K562 (cell line): Measurements from ENCODE around the gene TTC23L. TPM values are rescaled to one million over a fixed set of nuclear protein-coding genes. Genes with fewer than 3 reads are reported as not detected.

ENCODE experiments used
- BRF1 ChIP-seq: IDR thresholded peaks from 3 replicates; pipeline ENCODE4 v1.6.1; 2011; ENCODE audit warnings: borderline replicate concordance, mild to moderate bottlenecking; ENCODE audit not compliant: insufficient read length; ENCODE audit errors: extremely low read depth
- CBFA2T2 ChIP-seq: fragments of 450-650 bp; conservative IDR thresholded peaks from 2 replicates; pipeline ENCODE4 v1.6.1; 2017; ENCODE audit warnings: mild to moderate bottlenecking
- CEBPG ChIP-seq, 3 experiments: fragments of 200-800 bp in 1 of 3; sonication (Bioruptor generic) in 1 of 3; sonication (generic) in 1 of 3; formaldehyde crosslinking in 1 of 3; IDR thresholded peaks in 2 of 3; conservative IDR thresholded peaks in 1 of 3; 2 replicates each; pipeline versions ENCODE4 v1.6.1 to v1.8.0; 2016 to 2022; ENCODE audit warnings: missing compliant biosample characterization in 2 of 3, missing genetic modification characterization in 2 of 3, mild to moderate bottlenecking in 1 of 3, missing genetic modification reagents in 1 of 3
- CREBBP ChIP-seq: IDR thresholded peaks from one replicate; pipeline ENCODE4 v1.6.1; 2012; ENCODE audit warnings: low read depth, mild to moderate bottlenecking, control low read depth, inconsistent platforms, low read length
- FOSL1 ChIP-seq: fragments of 200-800 bp; sonication (Bioruptor generic); conservative IDR thresholded peaks from 2 replicates; pipeline ENCODE4 v1.6.1; 2016; ENCODE audit warnings: missing genetic modification characterization, missing compliant biosample characterization
- FOXA3 ChIP-seq, 2 experiments: fragments of 450-650 bp in 1 of 2; sonication (generic) in 1 of 2; formaldehyde crosslinking; IDR thresholded peaks in 1 of 2; conservative IDR thresholded peaks in 1 of 2; 2 replicates each; pipeline versions ENCODE4 v1.4.0 to v1.8.0; 2020 to 2022; ENCODE audit warnings: mild to moderate bottlenecking in 2 of 2, missing genetic modification reagents in 1 of 2
- HNRNPLL ChIP-seq: fragments of 200-400 bp; formaldehyde crosslinking; IDR thresholded peaks from 2 replicates; pipeline ENCODE4 v1.6.1; 2017; ENCODE audit warnings: low read length, low read depth, mild to moderate bottlenecking; ENCODE audit not compliant: poor library complexity, severe bottlenecking
- JUN ChIP-seq, 2 experiments: sonication (generic) in 1 of 2; formaldehyde crosslinking in 1 of 2; IDR thresholded peaks; 2 replicates each; pipeline versions ENCODE4 v1.6.1 to v1.8.0; 2012 to 2022; ENCODE audit warnings: borderline replicate concordance in 2 of 2, mild to moderate bottlenecking in 2 of 2, improper control_type of control experiment in 1 of 2, low read depth in 1 of 2, low read length in 1 of 2, missing genetic modification reagents in 1 of 2
- KLF16 ChIP-seq: IDR thresholded peaks from 2 replicates; pipeline ENCODE4 v1.6.1; 2016; ENCODE audit warnings: antibody characterized with exemption
- SIN3A ChIP-seq, 2 experiments: fragments of 150-350 bp in 1 of 2; IDR thresholded peaks; 2 replicates each; pipeline ENCODE4 v1.6.1; 2011 to 2016; ENCODE audit warnings: borderline replicate concordance in 2 of 2, low read depth in 2 of 2, low read length in 2 of 2, mild to moderate bottlenecking in 2 of 2, moderate library complexity in 2 of 2; ENCODE audit not compliant: control insufficient read depth in 1 of 2
- SP1 ChIP-seq: sonication (generic); formaldehyde crosslinking; IDR thresholded peaks from 2 replicates; pipeline ENCODE4 v1.8.1; 2022; ENCODE audit warnings: mild to moderate bottlenecking, missing genetic modification reagents
- ZNF408 ChIP-seq: fragments of 250-450 bp; sonication (Bioruptor Pico); IDR thresholded peaks from 2 replicates; pipeline ENCODE4 v1.4.0; 2020; ENCODE audit warnings: low read depth, mild to moderate bottlenecking, moderate library complexity
- ZNF41 ChIP-seq: fragments of 250-450 bp; sonication (Bioruptor Pico); conservative IDR thresholded peaks from 2 replicates; pipeline ENCODE4 v1.4.0; 2020; ENCODE audit warnings: mild to moderate bottlenecking
- ZNF561 ChIP-seq: fragments of 450-650 bp; formaldehyde crosslinking; conservative IDR thresholded peaks from 2 replicates; pipeline ENCODE4 v1.4.0; 2020; ENCODE audit warnings: mild to moderate bottlenecking, moderate library complexity
- polyA plus RNA-seq, 8 experiments: library from polyadenylated mRNA; depleted of rRNA in 4 of 8; stranded (reverse) in 5 of 8; unstranded in 3 of 8; fragments of >200 nt; fragmentation: Nextera tagmentation in 2 of 8; fragmentation: Illumina TruSeq in 1 of 8; extraction: Ambion mirVana in 2 of 8; extraction: Trizol in 1 of 8; gene quantifications; 2 replicates each; pipeline versions ENCODE4 v1.2.1 to v1.2.3, GENCODE V29; 2011 to 2014; ENCODE audit warnings: inconsistent platforms in 1 of 8, missing spikeins in 1 of 8
- total RNA-seq, 7 experiments: library from RNA; depleted of rRNA in 6 of 7; stranded (reverse); fragments of >200 nt in 6 of 7; fragmentation: Illumina TruSeq in 2 of 7; extraction: Trizol in 2 of 7; gene quantifications; 2 replicates each; pipeline versions ENCODE4 v1.2.1 to v1.2.3, GENCODE V29; 2011 to 2021; ENCODE audit warnings: low replicate concordance in 1 of 7
- TF ChIP-seq, protein P1 (sequence below), 2 experiments: IDR thresholded peaks in 1 of 2; conservative IDR thresholded peaks in 1 of 2; 2 replicates each; pipeline ENCODE4 v1.6.1; 2016; ENCODE audit warnings: low read depth in 2 of 2, mild to moderate bottlenecking in 1 of 2, missing compliant biosample characterization in 1 of 2, missing genetic modification characterization in 1 of 2, moderate library complexity in 1 of 2
- TF ChIP-seq, protein P2 (sequence below): sonication (generic); formaldehyde crosslinking; IDR thresholded peaks from 2 replicates; pipeline ENCODE4 v1.4.0; 2020; ENCODE audit warnings: mild to moderate bottlenecking, missing genetic modification reagents
- TF ChIP-seq, protein P3 (sequence below), 2 experiments: fragments of 450-650 bp in 1 of 2; sonication (generic) in 1 of 2; formaldehyde crosslinking; conservative IDR thresholded peaks; 2 replicates each; pipeline versions ENCODE4 v1.4.0 to v1.8.1; 2020 to 2022; ENCODE audit warnings: mild to moderate bottlenecking in 1 of 2, missing genetic modification reagents in 1 of 2
- TF ChIP-seq, protein P4 (sequence below): IDR thresholded peaks from 2 replicates; pipeline ENCODE4 v1.6.1; 2014; ENCODE audit warnings: antibody characterized with exemption

TTC23L gene
- total and polyA plus RNA-seq, 9 of the 15 experiments (the other 6 are each of a cell fraction or from before 2014, with no cell fraction given), result 0.03 to 0.32 (median 0.14) TPM; not detected in 2

DNA sequence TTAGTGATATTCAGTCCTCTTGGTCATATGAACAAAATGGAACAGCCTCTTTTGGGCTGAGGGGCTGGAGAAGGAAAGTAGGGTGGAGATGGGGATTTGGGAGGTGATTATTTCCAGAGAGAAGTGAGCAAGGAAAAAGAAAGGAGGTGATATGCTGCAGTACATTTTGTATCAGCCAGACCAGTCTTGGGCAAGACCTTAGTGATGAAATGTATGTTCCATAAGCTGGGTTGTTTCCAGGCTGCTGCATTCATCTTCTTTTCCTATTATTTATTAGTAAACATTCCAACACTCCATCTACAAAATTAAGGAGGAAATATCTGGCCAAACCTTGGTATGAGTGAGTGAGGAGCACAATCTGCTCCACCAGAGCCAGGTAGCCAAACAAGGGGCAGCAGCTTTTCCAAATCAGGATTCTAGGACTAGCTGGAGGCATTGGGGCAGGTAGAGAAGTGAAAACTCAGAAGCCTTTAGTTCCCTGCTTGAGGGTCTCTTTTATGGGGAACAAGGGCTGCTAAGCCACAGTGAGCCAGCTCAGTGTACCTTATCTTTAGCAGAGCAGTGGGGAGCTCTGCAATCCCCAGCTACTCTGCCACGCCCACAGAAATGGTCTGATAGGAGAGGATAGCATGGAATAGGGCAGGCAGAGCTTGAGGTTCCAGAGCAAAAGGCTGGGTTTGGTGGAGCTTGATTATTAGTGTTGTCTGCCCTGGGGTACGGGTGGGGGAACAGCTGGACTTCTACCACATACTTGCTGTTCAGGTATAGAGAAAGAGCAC lies 56.9 kb downstream of the TTC23L start (continued):
- TF ChIP-seq FOXA3 (CRISPR knock-in tag; conservative IDR thresholded peaks at IDR 0.05 in 1 of 2, IDR thresholded peaks at IDR 0.05 in 1 of 2) (no peak), JUN (IDR thresholded peaks at IDR 0.05; ENCODE audit: borderline replicate concordance, low read depth, low read length) (no peak), JUN (CRISPR knock-in tag; IDR thresholded peaks at IDR 0.05; ENCODE audit: borderline replicate concordance) (no peak), CREBBP (no peak), SP1 (CRISPR knock-in tag) (peak; percentile 67; the same call in 1 of the 2 replicates), FOSL1 (tag) (no peak), ZNF561 (CRISPR knock-in tag) (no peak), ZNF41 (CRISPR knock-in tag) (no peak), HNRNPLL (no peak), BRF1 (no peak), CBFA2T2 (peak; percentile 65), CEBPG (CRISPR knock-in tag; IDR thresholded peaks at IDR 0.05) (no peak), CEBPG (tag; conservative IDR thresholded peaks at IDR 0.05 in 1 of 2, IDR thresholded peaks at IDR 0.05 in 1 of 2) (peak in 1 of 2 experiments; percentile 45; a peak in 1 of 4 replicates), ZNF408 (CRISPR knock-in tag) (no peak), KLF16 (no peak), SIN3A (IDR thresholded peaks at IDR 0.05; ENCODE audit: borderline replicate concordance in 2 of 2, control insufficient read depth in 1 of 2, low read depth in 2 of 2, low read length in 2 of 2) (no peak)
- TF ChIP-seq, protein P1, sequence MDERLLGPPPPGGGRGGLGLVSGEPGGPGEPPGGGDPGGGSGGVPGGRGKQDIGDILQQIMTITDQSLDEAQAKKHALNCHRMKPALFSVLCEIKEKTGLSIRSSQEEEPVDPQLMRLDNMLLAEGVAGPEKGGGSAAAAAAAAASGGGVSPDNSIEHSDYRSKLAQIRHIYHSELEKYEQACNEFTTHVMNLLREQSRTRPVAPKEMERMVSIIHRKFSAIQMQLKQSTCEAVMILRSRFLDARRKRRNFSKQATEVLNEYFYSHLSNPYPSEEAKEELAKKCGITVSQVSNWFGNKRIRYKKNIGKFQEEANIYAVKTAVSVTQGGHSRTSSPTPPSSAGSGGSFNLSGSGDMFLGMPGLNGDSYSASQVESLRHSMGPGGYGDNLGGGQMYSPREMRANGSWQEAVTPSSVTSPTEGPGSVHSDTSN (CRISPR knock-in tag; IDR thresholded peaks at IDR 0.05; ENCODE audit: low read depth), result no peak
- TF ChIP-seq, protein P1 (tag; conservative IDR thresholded peaks at IDR 0.05; ENCODE audit: low read depth), result no peak
- TF ChIP-seq, protein P2, sequence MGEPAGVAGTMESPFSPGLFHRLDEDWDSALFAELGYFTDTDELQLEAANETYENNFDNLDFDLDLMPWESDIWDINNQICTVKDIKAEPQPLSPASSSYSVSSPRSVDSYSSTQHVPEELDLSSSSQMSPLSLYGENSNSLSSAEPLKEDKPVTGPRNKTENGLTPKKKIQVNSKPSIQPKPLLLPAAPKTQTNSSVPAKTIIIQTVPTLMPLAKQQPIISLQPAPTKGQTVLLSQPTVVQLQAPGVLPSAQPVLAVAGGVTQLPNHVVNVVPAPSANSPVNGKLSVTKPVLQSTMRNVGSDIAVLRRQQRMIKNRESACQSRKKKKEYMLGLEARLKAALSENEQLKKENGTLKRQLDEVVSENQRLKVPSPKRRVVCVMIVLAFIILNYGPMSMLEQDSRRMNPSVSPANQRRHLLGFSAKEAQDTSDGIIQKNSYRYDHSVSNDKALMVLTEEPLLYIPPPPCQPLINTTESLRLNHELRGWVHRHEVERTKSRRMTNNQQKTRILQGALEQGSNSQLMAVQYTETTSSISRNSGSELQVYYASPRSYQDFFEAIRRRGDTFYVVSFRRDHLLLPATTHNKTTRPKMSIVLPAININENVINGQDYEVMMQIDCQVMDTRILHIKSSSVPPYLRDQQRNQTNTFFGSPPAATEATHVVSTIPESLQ (CRISPR knock-in tag), result no peak
- TF ChIP-seq, protein P3, sequence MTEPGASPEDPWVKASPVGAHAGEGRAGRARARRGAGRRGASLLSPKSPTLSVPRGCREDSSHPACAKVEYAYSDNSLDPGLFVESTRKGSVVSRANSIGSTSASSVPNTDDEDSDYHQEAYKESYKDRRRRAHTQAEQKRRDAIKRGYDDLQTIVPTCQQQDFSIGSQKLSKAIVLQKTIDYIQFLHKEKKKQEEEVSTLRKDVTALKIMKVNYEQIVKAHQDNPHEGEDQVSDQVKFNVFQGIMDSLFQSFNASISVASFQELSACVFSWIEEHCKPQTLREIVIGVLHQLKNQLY (CRISPR knock-in tag; conservative IDR thresholded peaks at IDR 0.05), result no peak
- TF ChIP-seq, protein P4, sequence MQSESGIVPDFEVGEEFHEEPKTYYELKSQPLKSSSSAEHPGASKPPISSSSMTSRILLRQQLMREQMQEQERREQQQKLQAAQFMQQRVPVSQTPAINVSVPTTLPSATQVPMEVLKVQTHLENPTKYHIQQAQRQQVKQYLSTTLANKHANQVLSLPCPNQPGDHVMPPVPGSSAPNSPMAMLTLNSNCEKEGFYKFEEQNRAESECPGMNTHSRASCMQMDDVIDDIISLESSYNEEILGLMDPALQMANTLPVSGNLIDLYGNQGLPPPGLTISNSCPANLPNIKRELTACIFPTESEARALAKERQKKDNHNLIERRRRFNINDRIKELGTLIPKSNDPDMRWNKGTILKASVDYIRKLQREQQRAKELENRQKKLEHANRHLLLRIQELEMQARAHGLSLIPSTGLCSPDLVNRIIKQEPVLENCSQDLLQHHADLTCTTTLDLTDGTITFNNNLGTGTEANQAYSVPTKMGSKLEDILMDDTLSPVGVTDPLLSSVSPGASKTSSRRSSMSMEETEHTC, result no peak
